ENCODE measurements around the gene SLC9A7.

DNA sequence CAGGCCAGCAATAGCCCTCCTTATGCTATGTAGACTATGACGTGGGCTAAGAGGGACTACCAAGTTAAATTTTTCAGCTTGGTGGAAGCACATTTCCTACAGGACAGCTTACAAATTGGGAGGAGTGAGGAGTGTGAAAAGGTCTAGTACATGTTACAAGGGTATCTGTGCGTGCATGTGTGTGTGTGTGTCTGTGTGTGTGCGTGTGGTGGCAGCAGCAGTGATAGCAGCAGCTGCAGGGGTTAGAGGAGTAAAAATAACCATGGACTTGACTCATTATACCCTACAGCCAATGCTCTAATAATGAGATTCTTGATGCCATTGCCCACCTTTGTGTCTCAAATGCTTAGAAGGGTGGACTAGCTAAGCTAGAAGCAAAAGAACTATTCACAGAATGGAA lies 88.6 kb downstream of the SLC9A7 start:
- TF ChIP-seq, protein P1, sequence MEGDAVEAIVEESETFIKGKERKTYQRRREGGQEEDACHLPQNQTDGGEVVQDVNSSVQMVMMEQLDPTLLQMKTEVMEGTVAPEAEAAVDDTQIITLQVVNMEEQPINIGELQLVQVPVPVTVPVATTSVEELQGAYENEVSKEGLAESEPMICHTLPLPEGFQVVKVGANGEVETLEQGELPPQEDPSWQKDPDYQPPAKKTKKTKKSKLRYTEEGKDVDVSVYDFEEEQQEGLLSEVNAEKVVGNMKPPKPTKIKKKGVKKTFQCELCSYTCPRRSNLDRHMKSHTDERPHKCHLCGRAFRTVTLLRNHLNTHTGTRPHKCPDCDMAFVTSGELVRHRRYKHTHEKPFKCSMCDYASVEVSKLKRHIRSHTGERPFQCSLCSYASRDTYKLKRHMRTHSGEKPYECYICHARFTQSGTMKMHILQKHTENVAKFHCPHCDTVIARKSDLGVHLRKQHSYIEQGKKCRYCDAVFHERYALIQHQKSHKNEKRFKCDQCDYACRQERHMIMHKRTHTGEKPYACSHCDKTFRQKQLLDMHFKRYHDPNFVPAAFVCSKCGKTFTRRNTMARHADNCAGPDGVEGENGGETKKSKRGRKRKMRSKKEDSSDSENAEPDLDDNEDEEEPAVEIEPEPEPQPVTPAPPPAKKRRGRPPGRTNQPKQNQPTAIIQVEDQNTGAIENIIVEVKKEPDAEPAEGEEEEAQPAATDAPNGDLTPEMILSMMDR (conservative IDR thresholded peaks at IDR 0.05; ENCODE audit: low read length): no peak
- no peak for TF ChIP-seq EZH2phosphoT487 (IDR thresholded peaks at IDR 0.05; ENCODE audit: borderline replicate concordance)

Data from Loucy (cell line).